Right lobe of liver (tissue), 6 donors: ENCODE measurements around the gene GRIA4. TPM values are rescaled to one million over a fixed set of nuclear protein-coding genes. Genes with fewer than 3 reads are reported as not detected.

Experiments used
- ATAC-seq, 4 donors: fragments of 200-7000 bp; cut with Tn5 transposase; one replicate each; pipeline ENCODE4 v1.9.1; 2020; ENCODE audit warnings: mild to moderate bottlenecking in 4 of 4, moderate library complexity in 4 of 4
- DNase-seq, 3 donors: peaks; one replicate each; pipeline ENCODE4 v3.0.0-alpha.2; 2020
- H3K27ac ChIP-seq, 3 donors: fragments of 200-600 bp; one replicate each; pipeline ENCODE4 v1.8.0; 2022
- H3K27me3 ChIP-seq, 2 donors: fragments of 200-600 bp; one replicate each; pipeline ENCODE4 v1.8.0; 2022
- H3K36me3 ChIP-seq, 4 donors: fragments of 200-600 bp; sonication (generic) in 1 of 4; one replicate each; pipeline versions ENCODE4 v1.5.1 to v1.8.0; 2017 to 2022; ENCODE audit warnings: control low read depth in 1 of 4
- H3K4me1 ChIP-seq, 4 donors: fragments of 200-600 bp; sonication (generic) in 1 of 4; one replicate each; pipeline versions ENCODE4 v1.5.1 to v1.8.0; 2017 to 2022; ENCODE audit warnings: control low read depth in 1 of 4
- H3K4me3 ChIP-seq, 3 donors: fragments of 200-600 bp; one replicate each; pipeline ENCODE4 v1.8.0; 2022
- H3K9me3 ChIP-seq, 4 donors: fragments of 200-600 bp; sonication (generic) in 1 of 4; one replicate each; pipeline versions ENCODE4 v1.5.1 to v1.8.0; 2017 to 2022; ENCODE audit warnings: control low read depth in 1 of 4
- CTCF ChIP-seq, 4 donors: fragments of 200-600 bp in 3 of 4; fragments of 450-650 bp in 1 of 4; IDR thresholded peaks; one replicate each; pipeline versions ENCODE4 v1.5.1 to v1.8.0; 2016 to 2022; ENCODE audit warnings: antibody characterized with exemption in 4 of 4, mild to moderate bottlenecking in 2 of 4
- POLR2A ChIP-seq: fragments of 450-650 bp; IDR thresholded peaks from one replicate; pipeline ENCODE4 v1.6.1; 2017; ENCODE audit warnings: antibody characterized with exemption, mild to moderate bottlenecking
- WGBS: methylation state at CpG from one replicate; pipeline ENCODE4 v1.1.6; 2018; ENCODE audit warnings: low coverage, low lambda C conversion rate; ENCODE audit not compliant: insufficient coverage; ENCODE audit errors: missing lambda C conversion rate; 5-methylcytosine and 5-hydroxymethylcytosine counted together
- intact Hi-C, 2 donors: fragments of 100-400 bp; cut with DNase I; formaldehyde crosslinking; loops; one replicate each; pipeline versions ENCODE4 v1.11.2 to v1.14.1; 2022
- total RNA-seq, 6 experiments: library from RNA; depleted of rRNA in 2 of 6; stranded (reverse); fragments of >200 nt in 2 of 6; fragmentation: NEBNext Ultra II Directional in 3 of 6; extraction: Animal tissue kit (Norgen Biotek cat#: 25700) in 3 of 6; gene quantifications; one replicate each; pipeline versions ENCODE4 v1.1.0 to v1.2.4, GENCODE V29; 2016 to 2023
- donor health status: DM: no; HTN: yes; CAD: no.
- donor health status: DM: no; HTN: no; CAD: no.
- donor health status: DM: no; HTN: no; CAD: no.
- donor health status: DM: no; HTN: yes; CAD: no.
- donor health status: DM: no; HTN: yes; CAD: no.

GRIA4 gene
- total RNA-seq, 6 experiments from 2014 or later = 0.24 TPM; not detected in 5

GRCh38 chr11:105579111-105579510, 30.8 kb upstream of the GRIA4 start:
- Histone ChIP-seq H3K9me3 (no peaks in the 10 kb centered on the region), H3K36me3 (no peaks in the 10 kb centered on the region), H3K4me3 (no peak overlapping the region), H3K27ac (no peak overlapping the region), H3K27me3 (no peaks in the 10 kb centered on the region), H3K4me1 (no peaks in the 10 kb centered on the region)
- 42% methylated on average over 2 of the region's 2 CpGs for WGBS
- DNase-seq (no peak), ATAC-seq (no peak)
- TF ChIP-seq POLR2A = no peak
- no peak for TF ChIP-seq CTCF (IDR thresholded peaks at IDR 0.05)
- intact Hi-C loops = no loop called here

- intact Hi-C loops = no loop called here
- ATAC-seq (no peak), DNase-seq (no peak)
- H3K27ac ChIP-seq = no peak overlapping the region
- TF ChIP-seq CTCF (IDR thresholded peaks at IDR 0.05) (no peak), POLR2A (no peak)
- no peaks in the 10 kb centered on the region for H3K9me3 ChIP-seq
- H3K36me3 ChIP-seq = no peaks in the 10 kb centered on the region
- H3K4me1 ChIP-seq = no peaks in the 10 kb centered on the region
- WGBS = 34% methylated on average over 4 of the region's 4 CpGs
- no peak overlapping the region for H3K4me3 ChIP-seq
- no peaks in the 10 kb centered on the region for H3K27me3 ChIP-seq
These were observed 27.4 kb upstream of the GRIA4 start for GRCh38 chr11:105582497-105582896.

- no peak overlapping the region for H3K4me3 ChIP-seq
- H3K36me3 ChIP-seq = no peaks in the 10 kb centered on the region
- 60% methylated on average over 2 of the region's 2 CpGs for WGBS
- H3K9me3 ChIP-seq = no peaks in the 10 kb centered on the region
- ATAC-seq (no peak), DNase-seq (no peak)
- no peaks in the 10 kb centered on the region for H3K4me1 ChIP-seq
- TF ChIP-seq POLR2A = no peak
- TF ChIP-seq CTCF (IDR thresholded peaks at IDR 0.05) = no peak
- no peaks in the 10 kb centered on the region for H3K27me3 ChIP-seq
- intact Hi-C loops = no loop called here
- no peak overlapping the region for H3K27ac ChIP-seq
These were observed 21.9 kb upstream of the GRIA4 start for GRCh38 chr11:105588001-105588400.

- no peak for ATAC-seq
- H3K27me3 ChIP-seq = no peaks in the 10 kb centered on the region
- H3K4me1 ChIP-seq = no peaks in the 10 kb centered on the region
- H3K36me3 ChIP-seq = no peaks in the 10 kb centered on the region
- 46% methylated on average over 4 of the region's 4 CpGs for WGBS
- TF ChIP-seq CTCF (IDR thresholded peaks at IDR 0.05) = no peak
- TF ChIP-seq POLR2A = no peak
- H3K27ac ChIP-seq = no peak overlapping the region
- DNase-seq = no peak
- intact Hi-C loops = no loop called here
- H3K9me3 ChIP-seq = no peaks in the 10 kb centered on the region
- H3K4me3 ChIP-seq = no peak overlapping the region
These were observed 20.5 kb upstream of the GRIA4 start for GRCh38 chr11:105589346-105589745.

GRCh38 chr11:105592035-105592434, 17.8 kb upstream of the GRIA4 start:
- intact Hi-C loops = no loop called here
- no peak overlapping the region for H3K27ac ChIP-seq
- no peaks in the 10 kb centered on the region for H3K27me3 ChIP-seq
- WGBS = 54% methylated on average over 5 of the region's 5 CpGs
- TF ChIP-seq POLR2A = no peak
- no peak for TF ChIP-seq CTCF (IDR thresholded peaks at IDR 0.05)
- H3K9me3 ChIP-seq = no peaks in the 10 kb centered on the region
- H3K4me1 ChIP-seq = no peaks in the 10 kb centered on the region
- no peak for ATAC-seq
- no peaks in the 10 kb centered on the region for H3K36me3 ChIP-seq
- no peak overlapping the region for H3K4me3 ChIP-seq
- no peak for DNase-seq
